HEK293 (cell line): ENCODE measurements around the gene JAKMIP1.

ENCODE experiments used
- CTCF ChIA-PET: fragments of 350-600 bp; formaldehyde crosslinking; extraction: SDS; loops from one replicate; lab custom pipeline; 2021; ENCODE audit warnings: antibody characterized with exemption; lab: Yijun Ruan, JAX
- POLR2A ChIA-PET: fragments of 300-600 bp; formaldehyde crosslinking; extraction: SDS; loops from one replicate; lab custom pipeline; 2020; ENCODE audit warnings: antibody characterized with exemption, inconsistent platforms; lab: Yijun Ruan, JAX
- H3K27ac ChIP-seq: fragments of 200-500 bp; sonication (Bioruptor generic); 2 replicates; pipeline ENCODE4 v1.5.1; 2014; ENCODE audit warnings: low read depth, low read length, control low read depth, inconsistent platforms; ENCODE audit errors: extremely low read depth
- H3K36me3 ChIP-seq, 2 experiments: fragments of 200-500 bp in 1 of 2; sonication (Bioruptor generic) in 1 of 2; 1 replicate in 1 of 2; 2 replicates in 1 of 2; pipeline ENCODE4 v1.5.1; 2014 to 2017; ENCODE audit warnings: inconsistent platforms in 2 of 2, low read length in 2 of 2; ENCODE audit not compliant: control insufficient read depth in 2 of 2, insufficient read depth in 1 of 2
- H3K4me1 ChIP-seq: fragments of 200-500 bp; sonication (Bioruptor generic); 2 replicates; pipeline ENCODE4 v1.5.1; 2014; ENCODE audit warnings: mild to moderate bottlenecking, low read length, inconsistent platforms; ENCODE audit not compliant: control insufficient read depth, insufficient read depth
- H3K4me3 ChIP-seq: 2 replicates; pipeline ENCODE4 v1.5.1; 2011; ENCODE audit warnings: low read depth, mild to moderate bottlenecking, control low read depth, low read length, moderate library complexity
- H3K9me3 ChIP-seq: fragments of 200-500 bp; sonication (Bioruptor generic); 2 replicates; pipeline ENCODE4 v1.5.1; 2014; ENCODE audit warnings: low read depth, low read length, inconsistent platforms; ENCODE audit not compliant: control insufficient read depth, insufficient read depth
- IKZF3 ChIP-seq: fragments of 450-650 bp; IDR thresholded peaks from 2 replicates; pipeline ENCODE4 v1.5.0; 2018; ENCODE audit warnings: missing biosample characterization, mild to moderate bottlenecking, missing genetic modification characterization, moderate library complexity
- KLF16 ChIP-seq: fragments of 450-650 bp; formaldehyde crosslinking; IDR thresholded peaks from 2 replicates; pipeline ENCODE4 v1.5.1; 2017; ENCODE audit warnings: missing biosample characterization, missing genetic modification characterization
- MZF1 ChIP-seq: fragments of 450-650 bp; formaldehyde crosslinking; IDR thresholded peaks from 2 replicates; pipeline ENCODE4 v1.5.1; 2017; ENCODE audit warnings: missing biosample characterization, missing genetic modification characterization, borderline replicate concordance
- PATZ1 ChIP-seq: fragments of 450-650 bp; formaldehyde crosslinking; IDR thresholded peaks from 2 replicates; pipeline ENCODE4 v1.5.1; 2016; ENCODE audit warnings: missing biosample characterization, missing genetic modification characterization
- ZBTB20 ChIP-seq: fragments of 450-650 bp; formaldehyde crosslinking; IDR thresholded peaks from 2 replicates; pipeline ENCODE4 v1.5.1; 2016; ENCODE audit warnings: missing biosample characterization, missing genetic modification characterization
- ZNF114 ChIP-seq: fragments of 450-650 bp; formaldehyde crosslinking; IDR thresholded peaks from 2 replicates; pipeline ENCODE4 v1.5.0; 2017; ENCODE audit warnings: missing biosample characterization, missing genetic modification characterization
- ZNF248 ChIP-seq: fragments of 450-650 bp; formaldehyde crosslinking; IDR thresholded peaks from 2 replicates; pipeline ENCODE4 v1.5.1; 2017; ENCODE audit warnings: missing biosample characterization, missing genetic modification characterization
- ZNF266 ChIP-seq: fragments of 450-650 bp; formaldehyde crosslinking; IDR thresholded peaks from 2 replicates; pipeline ENCODE4 v1.5.1; 2016; ENCODE audit warnings: missing biosample characterization, missing genetic modification characterization, low read depth
- ZNF280D ChIP-seq: fragments of 450-650 bp; formaldehyde crosslinking; IDR thresholded peaks from 2 replicates; pipeline ENCODE4 v1.5.1; 2016; ENCODE audit warnings: missing biosample characterization, missing genetic modification characterization
- ZNF324 ChIP-seq: fragments of 450-650 bp; formaldehyde crosslinking; IDR thresholded peaks from 2 replicates; pipeline ENCODE4 v1.5.1; 2016; ENCODE audit warnings: missing biosample characterization, missing genetic modification characterization
- ZNF350 ChIP-seq: fragments of 450-650 bp; formaldehyde crosslinking; IDR thresholded peaks from 2 replicates; pipeline ENCODE4 v1.5.0; 2017; ENCODE audit warnings: missing biosample characterization, mild to moderate bottlenecking, missing genetic modification characterization
- ZNF473 ChIP-seq: fragments of 450-650 bp; formaldehyde crosslinking; IDR thresholded peaks from 2 replicates; pipeline ENCODE4 v1.5.1; 2017; ENCODE audit warnings: missing biosample characterization, missing genetic modification characterization
- ZNF529 ChIP-seq: fragments of 450-650 bp; formaldehyde crosslinking; IDR thresholded peaks from 2 replicates; pipeline ENCODE4 v1.5.1; 2017; ENCODE audit warnings: missing genetic modification characterization, missing biosample characterization; ENCODE audit not compliant: insufficient replicate concordance
- ZNF549 ChIP-seq: fragments of 450-650 bp; IDR thresholded peaks from 2 replicates; pipeline ENCODE4 v1.5.1; 2018; ENCODE audit warnings: missing biosample characterization, missing genetic modification characterization, mild to moderate bottlenecking, inconsistent platforms, moderate library complexity
- ZNF600 ChIP-seq: fragments of 450-650 bp; formaldehyde crosslinking; IDR thresholded peaks from 2 replicates; pipeline ENCODE4 v1.5.1; 2016; ENCODE audit warnings: missing biosample characterization, missing genetic modification characterization
- ZNF624 ChIP-seq: fragments of 450-650 bp; formaldehyde crosslinking; IDR thresholded peaks from 2 replicates; pipeline ENCODE4 v1.5.1; 2017; ENCODE audit warnings: missing biosample characterization, missing genetic modification characterization
- ZNF626 ChIP-seq: fragments of 450-650 bp; sonication (Bioruptor Pico); formaldehyde crosslinking; IDR thresholded peaks from 2 replicates; pipeline ENCODE4 v1.5.1; 2018; ENCODE audit warnings: missing biosample characterization, missing genetic modification characterization, inconsistent platforms
- ZNF645 ChIP-seq: fragments of 450-650 bp; formaldehyde crosslinking; IDR thresholded peaks from 2 replicates; pipeline ENCODE4; 2016; ENCODE audit warnings: missing biosample characterization, missing genetic modification characterization
- ZNF768 ChIP-seq: fragments of 450-650 bp; formaldehyde crosslinking; IDR thresholded peaks from 2 replicates; pipeline ENCODE4 v1.5.1; 2018; ENCODE audit warnings: missing biosample characterization, mild to moderate bottlenecking, missing genetic modification characterization
- ZSCAN23 ChIP-seq: fragments of 450-650 bp; formaldehyde crosslinking; IDR thresholded peaks from 2 replicates; pipeline ENCODE4 v1.5.1; 2016; ENCODE audit warnings: missing biosample characterization, missing genetic modification characterization

The JAKMIP1 gene

GRCh38 chr4:6162885-6163284, 37.5 kb downstream of the JAKMIP1 start:
- no peaks in the 10 kb centered on the region for H3K4me1 ChIP-seq
- TF ChIP-seq ZNF266 (tag by site-specific recombination) (no peak), IKZF3 (tag by site-specific recombination) (no peak), KLF16 (tag by site-specific recombination) (no peak), ZNF248 (tag by site-specific recombination) (no peak), MZF1 (no peak), ZNF324 (tag by site-specific recombination) (no peak), ZNF768 (tag by site-specific recombination) (no peak), ZNF280D (tag by site-specific recombination) (no peak), ZNF473 (tag by site-specific recombination) (no peak), ZNF114 (tag by site-specific recombination) (no peak), ZNF626 (tag by site-specific recombination) (no peak), ZSCAN23 (tag by site-specific recombination) (no peak), ZNF549 (no peak), ZNF350 (no peak), ZNF600 (no peak), PATZ1 (tag by site-specific recombination) (no peak), ZNF529 (tag by site-specific recombination) (no peak)
- POLR2A ChIA-PET: no interaction called here
- H3K4me3 ChIP-seq: no peak overlapping the region
- H3K36me3 ChIP-seq: no peaks in the 10 kb centered on the region
- CTCF ChIA-PET: interaction anchor here (0.7 kb wide), 1 partner anchor 95 kb away, joined by 3 read pairs; no protein-coding TSS in a partner anchor
- no peak overlapping the region for H3K27ac ChIP-seq
- no peaks in the 10 kb centered on the region for H3K9me3 ChIP-seq

- no peak for TF ChIP-seq ZNF624 (tag by site-specific recombination)
- TF ChIP-seq ZBTB20 (tag by site-specific recombination): no peak
- TF ChIP-seq ZNF645 (tag by site-specific recombination): no peak
- H3K9me3 ChIP-seq: no peaks in the 10 kb centered on the region
- H3K4me1 ChIP-seq: no peaks in the 10 kb centered on the region
- H3K36me3 ChIP-seq: no peaks in the 10 kb centered on the region
- no peak overlapping the region for H3K27ac ChIP-seq
- ChIA-PET POLR2A (no interaction called here), CTCF (no interaction called here)
- no peak overlapping the region for H3K4me3 ChIP-seq
Observed at GRCh38 chr4:6161921-6162464, 38.4 kb downstream of the JAKMIP1 start.
